Measurements from ENCODE around the gene GOLGA3.
"Not testable (repeated sequence)": the region's sequence is repeated elsewhere in the genome, so short reads cannot be mapped to it uniquely, and the experiment has no call there.

GOLGA3 gene

DNA sequence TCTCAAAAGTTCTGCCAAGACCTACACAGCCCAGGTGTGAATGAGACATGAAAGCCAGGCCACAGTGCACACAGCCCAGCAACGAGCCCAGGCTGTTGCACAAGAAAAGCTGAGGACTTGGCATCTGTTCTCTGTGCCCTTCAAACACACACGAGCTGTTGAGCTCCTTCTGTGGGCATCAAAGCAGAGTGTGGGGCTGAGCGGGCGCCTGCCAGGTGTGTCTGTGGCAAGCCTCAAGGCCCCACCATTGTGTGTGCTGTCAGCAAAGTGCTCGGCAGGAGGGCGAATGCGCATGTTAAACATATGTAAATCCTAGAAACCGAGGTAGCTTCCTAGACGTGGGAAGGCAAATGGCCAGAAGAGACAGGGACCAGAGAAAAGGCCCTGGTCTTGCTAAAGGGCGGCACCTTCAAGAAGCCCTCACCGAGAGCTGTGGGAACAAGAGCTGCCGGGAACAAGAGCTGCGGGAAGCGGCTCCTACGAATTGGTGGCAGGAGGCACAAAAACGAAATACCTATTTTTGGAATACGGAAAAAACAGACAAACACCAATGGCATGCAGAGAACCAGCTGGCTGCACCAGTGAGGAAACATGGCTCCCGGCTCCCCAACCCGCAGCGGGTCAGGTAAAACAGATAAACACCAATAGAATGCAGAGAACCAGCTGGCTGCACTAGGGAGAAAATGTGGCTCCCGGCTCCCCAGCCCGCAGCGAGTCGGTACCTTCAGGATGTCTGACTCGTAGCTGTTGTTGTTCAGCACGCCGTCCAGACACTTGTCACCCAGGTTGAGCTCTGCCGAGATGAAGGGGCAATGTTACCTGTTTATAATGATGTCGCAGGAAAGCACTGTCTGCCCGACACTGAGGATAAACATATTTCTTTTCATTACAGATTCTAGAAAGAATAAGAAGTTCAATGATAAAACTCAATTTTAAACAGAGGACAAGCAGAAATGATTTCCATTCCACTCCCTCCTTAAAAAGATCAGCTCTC, 19.0 kb upstream of the GOLGA3 start:
- Mint-ChIP-seq H3K36me3 (ENCODE audit: low read depth) (peaks cover 32% of the 10 kb centered on the region), H3K27ac (no peak overlapping the region), H3K27me3 (ENCODE audit: low read depth) (no peaks in the 10 kb centered on the region), H3K4me1 (no peaks in the 10 kb centered on the region), H3K4me3 (no peak overlapping the region), H3K9me3 (no peaks in the 10 kb centered on the region)
- TF ChIP-seq, protein P1, sequence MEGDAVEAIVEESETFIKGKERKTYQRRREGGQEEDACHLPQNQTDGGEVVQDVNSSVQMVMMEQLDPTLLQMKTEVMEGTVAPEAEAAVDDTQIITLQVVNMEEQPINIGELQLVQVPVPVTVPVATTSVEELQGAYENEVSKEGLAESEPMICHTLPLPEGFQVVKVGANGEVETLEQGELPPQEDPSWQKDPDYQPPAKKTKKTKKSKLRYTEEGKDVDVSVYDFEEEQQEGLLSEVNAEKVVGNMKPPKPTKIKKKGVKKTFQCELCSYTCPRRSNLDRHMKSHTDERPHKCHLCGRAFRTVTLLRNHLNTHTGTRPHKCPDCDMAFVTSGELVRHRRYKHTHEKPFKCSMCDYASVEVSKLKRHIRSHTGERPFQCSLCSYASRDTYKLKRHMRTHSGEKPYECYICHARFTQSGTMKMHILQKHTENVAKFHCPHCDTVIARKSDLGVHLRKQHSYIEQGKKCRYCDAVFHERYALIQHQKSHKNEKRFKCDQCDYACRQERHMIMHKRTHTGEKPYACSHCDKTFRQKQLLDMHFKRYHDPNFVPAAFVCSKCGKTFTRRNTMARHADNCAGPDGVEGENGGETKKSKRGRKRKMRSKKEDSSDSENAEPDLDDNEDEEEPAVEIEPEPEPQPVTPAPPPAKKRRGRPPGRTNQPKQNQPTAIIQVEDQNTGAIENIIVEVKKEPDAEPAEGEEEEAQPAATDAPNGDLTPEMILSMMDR (IDR thresholded peaks at IDR 0.05; ENCODE audit: unreplicated experiment in 3 of 3) = no peak

DNA sequence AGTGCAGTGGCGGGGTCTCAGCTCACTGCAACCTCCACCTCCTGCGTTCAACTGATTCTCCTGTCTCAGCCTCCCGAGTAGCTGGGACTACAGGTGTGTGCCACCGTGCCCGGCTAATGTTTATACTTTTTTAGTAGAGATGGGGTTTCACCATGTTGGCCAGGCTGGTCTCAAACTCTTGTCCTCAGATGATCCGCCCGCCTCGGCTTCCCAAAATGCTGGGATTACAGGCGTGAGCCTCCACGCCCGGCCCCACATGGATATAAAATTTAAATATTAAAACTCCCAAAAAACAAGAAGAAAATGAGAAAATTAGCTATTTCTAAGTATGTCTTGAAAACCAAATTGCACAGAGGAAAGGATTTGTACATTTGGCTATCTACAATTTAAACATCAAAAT, 16.0 kb upstream of the GOLGA3 start:
- H3K36me3 Mint-ChIP-seq (ENCODE audit: low read depth) = peaks cover 40% of the 10 kb centered on the region
- not testable (repeated sequence) for H3K4me1 Mint-ChIP-seq; H3K27me3 Mint-ChIP-seq (ENCODE audit: low read depth); H3K27ac Mint-ChIP-seq; H3K9me3 Mint-ChIP-seq; H3K4me3 Mint-ChIP-seq

DNA sequence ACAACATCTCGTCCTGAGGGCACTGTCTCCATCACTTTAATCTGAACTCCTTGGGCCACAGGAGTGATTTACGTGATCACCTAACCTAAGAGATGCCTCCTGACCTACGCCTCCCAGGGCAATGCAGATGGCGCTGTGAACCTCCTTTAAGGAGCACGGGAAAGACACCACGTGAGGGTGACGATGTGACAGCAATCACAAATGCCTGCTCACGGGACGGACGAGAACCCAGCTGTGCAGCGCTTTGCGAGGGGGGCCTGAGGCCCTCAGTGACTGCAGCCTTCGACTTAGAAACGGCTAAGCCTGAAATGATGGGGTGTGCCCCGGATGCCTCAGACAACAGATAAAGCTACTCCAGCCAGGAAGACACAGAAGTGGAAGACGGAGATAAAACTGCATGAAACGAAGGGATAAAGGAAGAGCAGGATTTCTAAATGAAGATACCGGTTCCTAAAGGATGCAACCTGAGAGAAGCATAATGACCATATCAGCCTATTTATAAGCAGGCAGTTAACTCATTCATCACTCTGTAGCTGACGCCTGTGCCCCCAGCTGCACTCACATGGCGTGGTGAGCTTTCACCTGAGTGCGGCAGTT, 13.9 kb upstream of the GOLGA3 start:
- Mint-ChIP-seq H3K9me3 (no peaks in the 10 kb centered on the region), H3K27ac (no peak overlapping the region), H3K4me1 (peaks cover 6% of the 10 kb centered on the region), H3K27me3 (ENCODE audit: low read depth) (no peaks in the 10 kb centered on the region), H3K36me3 (ENCODE audit: low read depth) (peaks cover 33% of the 10 kb centered on the region), H3K4me3 (no peak overlapping the region)
- TF ChIP-seq, protein P1 (IDR thresholded peaks at IDR 0.05; ENCODE audit: unreplicated experiment in 3 of 3) = no peak

DNA sequence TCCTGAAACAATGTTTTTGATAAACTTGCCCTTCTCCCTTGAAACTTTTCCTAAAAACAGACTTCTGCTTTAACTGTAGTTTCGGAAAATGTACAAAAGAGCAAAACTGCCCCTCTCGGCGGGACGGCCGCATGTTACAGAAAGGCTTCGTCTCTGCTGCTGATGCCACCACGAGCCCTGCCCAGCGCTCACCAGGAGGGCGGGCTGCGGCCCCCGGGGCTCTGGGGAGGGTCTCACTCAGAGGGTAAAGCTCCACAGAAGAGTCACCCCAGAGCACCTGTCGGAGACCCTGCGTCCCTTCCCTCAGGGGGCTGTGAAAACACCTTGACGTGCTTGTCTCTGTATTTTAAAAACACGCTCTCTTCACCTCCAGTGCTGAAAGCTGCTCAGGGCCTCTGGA, 12.5 kb upstream of the GOLGA3 start:
- Mint-ChIP-seq H3K9me3 (no peaks in the 10 kb centered on the region), H3K27me3 (ENCODE audit: low read depth) (no peaks in the 10 kb centered on the region), H3K4me1 (peaks cover 16% of the 10 kb centered on the region), H3K27ac (no peak overlapping the region), H3K36me3 (ENCODE audit: low read depth) (peaks cover 28% of the 10 kb centered on the region), H3K4me3 (no peak overlapping the region)
- TF ChIP-seq, protein P1 (IDR thresholded peaks at IDR 0.05; ENCODE audit: unreplicated experiment in 3 of 3) = no peak

DNA sequence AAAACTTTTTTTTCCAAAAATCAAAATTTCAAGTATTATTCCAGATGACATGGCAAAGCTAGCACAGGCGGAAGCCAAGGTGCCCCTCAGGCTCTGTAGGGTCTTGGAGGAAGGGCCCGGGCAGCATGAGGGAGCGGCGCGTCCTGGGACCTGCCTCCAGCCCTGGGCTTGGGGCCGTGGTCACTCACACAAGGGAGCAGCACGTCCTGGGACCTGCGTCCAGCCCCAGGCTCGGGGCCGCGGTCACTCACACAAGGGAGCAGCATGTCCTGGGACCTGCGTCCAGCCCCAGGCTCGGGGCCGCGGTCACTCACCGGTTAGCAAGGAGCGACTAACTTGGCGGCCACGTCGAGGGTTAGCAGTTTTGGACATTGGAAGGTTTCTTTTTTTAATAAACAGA, 11.9 kb upstream of the GOLGA3 start:
- Mint-ChIP-seq H3K4me3 (no peak overlapping the region), H3K36me3 (ENCODE audit: low read depth) (peaks cover 22% of the 10 kb centered on the region), H3K27ac (no peak overlapping the region), H3K9me3 (no peaks in the 10 kb centered on the region), H3K4me1 (peaks cover 16% of the 10 kb centered on the region), H3K27me3 (ENCODE audit: low read depth) (no peaks in the 10 kb centered on the region)
- TF ChIP-seq, protein P1 (IDR thresholded peaks at IDR 0.05; ENCODE audit: unreplicated experiment in 3 of 3) = no peak

DNA sequence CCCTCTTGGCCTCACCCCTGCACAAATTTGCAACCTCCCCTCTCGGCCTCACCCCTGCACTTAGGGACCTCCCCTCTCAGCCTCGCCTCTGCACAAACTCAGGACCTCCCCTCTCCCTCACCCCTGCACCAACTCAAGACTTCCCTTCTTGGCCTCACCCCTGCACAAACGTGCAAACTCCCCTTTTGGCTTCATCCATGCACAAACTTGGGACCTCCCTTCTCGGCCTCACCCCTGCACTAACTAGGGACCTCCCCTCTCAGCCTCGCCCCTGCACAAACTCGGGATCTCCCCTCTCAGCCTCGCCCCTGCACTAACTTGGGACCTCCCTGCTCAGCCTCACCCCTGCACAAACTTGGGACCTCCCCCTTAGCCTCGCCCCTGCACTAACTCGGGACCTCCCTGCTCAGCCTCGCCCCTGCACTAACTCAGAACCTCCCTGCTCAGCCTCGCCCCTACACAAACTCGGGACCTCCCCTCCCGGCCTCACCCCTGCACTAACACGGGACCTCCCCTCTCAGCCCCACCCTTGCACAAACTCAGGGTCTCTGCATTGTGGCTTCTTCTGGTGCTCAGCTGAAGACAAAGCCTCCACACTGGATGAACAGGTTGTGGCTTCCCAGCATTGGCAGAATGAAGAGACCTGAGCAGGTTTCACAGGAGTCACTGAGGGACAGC, 11.0 kb upstream of the GOLGA3 start:
- peaks cover 21% of the 10 kb centered on the region for H3K36me3 Mint-ChIP-seq (ENCODE audit: low read depth)
- peaks cover 16% of the 10 kb centered on the region for H3K4me1 Mint-ChIP-seq
- no peaks in the 10 kb centered on the region for H3K27me3 Mint-ChIP-seq (ENCODE audit: low read depth)
- H3K27ac Mint-ChIP-seq = peak overlapping the region in 1 of 3 experiments; percentile 29
- H3K9me3 Mint-ChIP-seq = no peaks in the 10 kb centered on the region
- H3K4me3 Mint-ChIP-seq = no peak overlapping the region
- TF ChIP-seq, protein P1 (IDR thresholded peaks at IDR 0.05; ENCODE audit: unreplicated experiment in 3 of 3) = no peak
